Measurements from ENCODE around the gene ADIPOR2.

Gene ADIPOR2

GRCh38 chr12:1766110-1766509 is 75.2 kb downstream of the ADIPOR2 start:
- H3K4me1 ChIP-seq (ENCODE audit: control insufficient read depth in 1 of 2, insufficient read depth in 1 of 2, low read depth in 1 of 2, low read length in 1 of 2) = peaks cover 7 to 8% of the 10 kb centered on the region in 2 experiments
- TF ChIP-seq CTCF (IDR thresholded peaks at IDR 0.05) = no peak
- H3K36me3 ChIP-seq = peaks cover 11% of the 10 kb centered on the region
- no peaks in the 10 kb centered on the region for H3K27me3 ChIP-seq
- H3K4me3 ChIP-seq (ENCODE audit: low read depth in 1 of 2, low read length in 1 of 2) = no peak overlapping the region
- H3K9me3 ChIP-seq = no peaks in the 10 kb centered on the region
- no peak overlapping the region for H3K27ac ChIP-seq

GRCh38 chr12:1767407-1768090 is 76.7 kb downstream of the ADIPOR2 start:
- no peaks in the 10 kb centered on the region for H3K9me3 ChIP-seq
- no peak for TF ChIP-seq CTCF (IDR thresholded peaks at IDR 0.05)
- H3K4me3 ChIP-seq (ENCODE audit: low read depth in 1 of 2, low read length in 1 of 2) = no peak overlapping the region
- no peaks in the 10 kb centered on the region for H3K27me3 ChIP-seq
- H3K4me1 ChIP-seq (ENCODE audit: control insufficient read depth in 1 of 2, insufficient read depth in 1 of 2, low read depth in 1 of 2, low read length in 1 of 2) = peaks cover 7 to 10% of the 10 kb centered on the region in 2 experiments
- H3K27ac ChIP-seq = no peak overlapping the region
- H3K36me3 ChIP-seq = peaks cover 11% of the 10 kb centered on the region

GRCh38 chr12:1768615-1769014 is 77.7 kb downstream of the ADIPOR2 start:
- Histone ChIP-seq H3K27me3 (no peaks in the 10 kb centered on the region), H3K4me1 (ENCODE audit: control insufficient read depth in 1 of 2, insufficient read depth in 1 of 2, low read depth in 1 of 2, low read length in 1 of 2) (peaks cover 2 to 10% of the 10 kb centered on the region in 2 experiments), H3K36me3 (peaks cover 15% of the 10 kb centered on the region), H3K9me3 (no peaks in the 10 kb centered on the region), H3K4me3 (ENCODE audit: low read depth in 1 of 2, low read length in 1 of 2) (no peak overlapping the region), H3K27ac (no peak overlapping the region)
- no peak for TF ChIP-seq CTCF (IDR thresholded peaks at IDR 0.05)

- Histone ChIP-seq H3K4me3 (ENCODE audit: low read depth in 1 of 2, low read length in 1 of 2) (no peak overlapping the region), H3K36me3 (peaks cover 15% of the 10 kb centered on the region), H3K9me3 (no peaks in the 10 kb centered on the region), H3K27ac (no peak overlapping the region), H3K4me1 (ENCODE audit: control insufficient read depth in 1 of 2, insufficient read depth in 1 of 2, low read depth in 1 of 2, low read length in 1 of 2) (peaks cover 12 to 20% of the 10 kb centered on the region in 2 experiments), H3K27me3 (no peaks in the 10 kb centered on the region)
- TF ChIP-seq CTCF (IDR thresholded peaks at IDR 0.05) = no peak
Measured at GRCh38 chr12:1769809-1770494, 79.1 kb downstream of the ADIPOR2 start.

- no peak for TF ChIP-seq CTCF (IDR thresholded peaks at IDR 0.05)
- no peaks in the 10 kb centered on the region for H3K9me3 ChIP-seq
- no peak overlapping the region for H3K4me3 ChIP-seq (ENCODE audit: low read depth in 1 of 2, low read length in 1 of 2)
- peaks cover 15% of the 10 kb centered on the region for H3K36me3 ChIP-seq
- H3K27me3 ChIP-seq = no peaks in the 10 kb centered on the region
- H3K4me1 ChIP-seq (ENCODE audit: control insufficient read depth in 1 of 2, insufficient read depth in 1 of 2, low read depth in 1 of 2, low read length in 1 of 2) = peaks cover 35 to 57% of the 10 kb centered on the region in 2 experiments
- H3K27ac ChIP-seq = peak overlapping the region; percentile 59
Measured at GRCh38 chr12:1773937-1774655, 83.2 kb downstream of the ADIPOR2 start.

All from neutrophil (primary cell).